Esophagus muscularis mucosa (tissue), 4 donors: ENCODE measurements around the gene TRPM8. TPM values are rescaled to one million over a fixed set of nuclear protein-coding genes. Genes with fewer than 3 reads are reported as not detected.

Experiments
- DNase-seq: peaks from one replicate; pipeline ENCODE4 v3.0.0-alpha.2; 2017; ENCODE audit errors: extremely low spot score
- H3K27ac ChIP-seq, 4 donors: fragments of 200-600 bp; sonication (generic); replicated peaks in 1 of 4; 1 replicate in 3 of 4; 2 replicates in 1 of 4; pipeline ENCODE4 v1.5.1; 2016 to 2019; ENCODE audit warnings: mild to moderate bottlenecking in 1 of 4
- H3K27me3 ChIP-seq, 4 donors: fragments of 200-600 bp; sonication (generic); one replicate each; pipeline versions ENCODE4 v1.5.1 to v1.6.0; 2016 to 2019
- H3K36me3 ChIP-seq, 4 donors: fragments of 200-600 bp; sonication (generic); one replicate each; pipeline ENCODE4 v1.5.1; 2016 to 2019
- H3K4me1 ChIP-seq, 4 donors: fragments of 200-600 bp; sonication (generic); one replicate each; pipeline ENCODE4 v1.5.1; 2016 to 2019
- H3K4me3 ChIP-seq, 4 donors: fragments of 200-600 bp; sonication (generic); 1 replicate in 2 of 4; 2 replicates in 2 of 4; pipeline ENCODE4 v1.5.1; 2016 to 2019; ENCODE audit warnings: mild to moderate bottlenecking in 4 of 4, moderate library complexity in 1 of 4
- H3K9me3 ChIP-seq, 4 donors: fragments of 200-600 bp; sonication (generic); 1 replicate in 3 of 4; 2 replicates in 1 of 4; pipeline ENCODE4 v1.5.1; 2016 to 2019
- CTCF ChIP-seq, 3 experiments: fragments of 200-600 bp in 2 of 3; fragments of 450-650 bp in 1 of 3; sonication (generic) in 2 of 3; IDR thresholded peaks; one replicate each; pipeline ENCODE4 v1.5.1; 2017 to 2019; ENCODE audit warnings: antibody characterized with exemption in 3 of 3, mild to moderate bottlenecking in 2 of 3, moderate library complexity in 1 of 3
- EP300 ChIP-seq: sonication (generic); formaldehyde crosslinking; IDR thresholded peaks from one replicate; pipeline ENCODE4 v1.6.1; 2017; ENCODE audit warnings: antibody characterized with exemption
- POLR2A ChIP-seq: fragments of 450-650 bp; IDR thresholded peaks from one replicate; pipeline ENCODE4 v1.6.1; 2017; ENCODE audit warnings: antibody characterized with exemption, moderate library complexity, mild to moderate bottlenecking, low read depth
- POLR2AphosphoS5 ChIP-seq, 2 donors: sonication (generic); formaldehyde crosslinking; IDR thresholded peaks; one replicate each; pipeline ENCODE4 v1.6.1; 2017; ENCODE audit warnings: antibody characterized with exemption in 2 of 2
- WGBS: methylation state at CpG from one replicate; pipeline ENCODE4 v1.1.5; 2018; 5-methylcytosine and 5-hydroxymethylcytosine counted together
- intact Hi-C: fragments of 100-400 bp; cut with DNase I; formaldehyde crosslinking; loops from one replicate; pipeline ENCODE4 v1.15.1; 2023
- total RNA-seq, 4 donors: library from RNA; depleted of rRNA; stranded (reverse); fragments of >200 nt; gene quantifications; one replicate each; pipeline versions ENCODE4 v1.1.0 to v1.2.1, GENCODE V29; 2016

TRPM8 gene
- total RNA-seq, 4 donors from 2014 or later, result not detected

GRCh38 chr2:234060236-234060635 is 143.1 kb downstream of the TRPM8 start:
- Histone ChIP-seq H3K9me3 (no peaks in the 10 kb centered on the region), H3K27ac (no peak overlapping the region), H3K36me3 (no peaks in the 10 kb centered on the region), H3K4me3 (no peak overlapping the region), H3K27me3 (peaks cover 0 to 13% (median 0%) of the 10 kb centered on the region in 4 donors), H3K4me1 (no peaks in the 10 kb centered on the region)
- no peak for DNase-seq
- TF ChIP-seq CTCF (IDR thresholded peaks at IDR 0.05) (no peak), EP300 (no peak), POLR2AphosphoS5 (IDR thresholded peaks at IDR 0.05) (no peak), POLR2A (no peak)
- intact Hi-C loops, result no loop called here
- 81% methylated on average over 8 of the region's 8 CpGs for WGBS

GRCh38 chr2:234061624-234062257 is 144.6 kb downstream of the TRPM8 start:
- WGBS, result 68% methylated on average over 6 of the region's 6 CpGs
- TF ChIP-seq POLR2AphosphoS5 (IDR thresholded peaks at IDR 0.05) (no peak), POLR2A (no peak), CTCF (IDR thresholded peaks at IDR 0.05) (no peak), EP300 (no peak)
- Histone ChIP-seq H3K36me3 (no peaks in the 10 kb centered on the region), H3K4me3 (no peak overlapping the region), H3K4me1 (no peaks in the 10 kb centered on the region), H3K9me3 (no peaks in the 10 kb centered on the region), H3K27me3 (peaks cover 0 to 13% (median 0%) of the 10 kb centered on the region in 4 donors), H3K27ac (no peak overlapping the region)
- no peak for DNase-seq
- intact Hi-C loops, result no loop called here

GRCh38 chr2:234066587-234066986 is 149.4 kb downstream of the TRPM8 start:
- 79% methylated on average over 2 of the region's 2 CpGs for WGBS
- peaks cover 0 to 9% (median 4%) of the 10 kb centered on the region in 4 donors for H3K9me3 ChIP-seq
- intact Hi-C loops, result no loop called here
- no peak for TF ChIP-seq EP300
- no peak for TF ChIP-seq POLR2AphosphoS5 (IDR thresholded peaks at IDR 0.05)
- no peak for TF ChIP-seq CTCF (IDR thresholded peaks at IDR 0.05)
- no peak for TF ChIP-seq POLR2A
- no peaks in the 10 kb centered on the region for H3K36me3 ChIP-seq
- H3K4me1 ChIP-seq, result no peaks in the 10 kb centered on the region
- H3K27ac ChIP-seq, result no peak overlapping the region
- DNase-seq, result no peak
- peaks cover 0 to 3% (median 0%) of the 10 kb centered on the region in 4 donors for H3K27me3 ChIP-seq
- H3K4me3 ChIP-seq, result no peak overlapping the region

Other genes with a start within 250 kb of the TRPM8 start
- not detected for gene UGT1A9, start 245.5 kb upstream of the TRPM8 start, total RNA-seq
- gene UGT1A7, start 235.5 kb upstream of the TRPM8 start, total RNA-seq, result under 1 TPM in 1 of 4 donors, not detected in 3; 0.42 TPM
- gene UGT1A6, start 224.5 kb upstream of the TRPM8 start, total RNA-seq, result not detected
- gene UGT1A5, start 204.5 kb upstream of the TRPM8 start, total RNA-seq, result not detected
- not detected for gene UGT1A4, start 198.6 kb upstream of the TRPM8 start, total RNA-seq
- gene UGT1A3, start 188.3 kb upstream of the TRPM8 start, total RNA-seq, result not detected
- gene UGT1A1, start 157.1 kb upstream of the TRPM8 start, total RNA-seq, result not detected
- not detected for gene MROH2A, start 139.0 kb upstream of the TRPM8 start, total RNA-seq
- under 1 TPM in 3 of 4 donors, not detected in 1; under 0.01 to 0.23 (median 0.19) TPM for gene HJURP, start 62.8 kb upstream of the TRPM8 start, total RNA-seq
- gene SPP2, start 133.3 kb downstream of the TRPM8 start, total RNA-seq, result not detected